GM21390 (cell line): Measurements from ENCODE around the gene AMIGO1.

ENCODE experiments used
- ATAC-seq: cut with Tn5 transposase; IDR thresholded peaks from one replicate; pipeline ENCODE4 v1.9.1; 2021; ENCODE audit not compliant: unreplicated experiment

The AMIGO1 gene, protein sequence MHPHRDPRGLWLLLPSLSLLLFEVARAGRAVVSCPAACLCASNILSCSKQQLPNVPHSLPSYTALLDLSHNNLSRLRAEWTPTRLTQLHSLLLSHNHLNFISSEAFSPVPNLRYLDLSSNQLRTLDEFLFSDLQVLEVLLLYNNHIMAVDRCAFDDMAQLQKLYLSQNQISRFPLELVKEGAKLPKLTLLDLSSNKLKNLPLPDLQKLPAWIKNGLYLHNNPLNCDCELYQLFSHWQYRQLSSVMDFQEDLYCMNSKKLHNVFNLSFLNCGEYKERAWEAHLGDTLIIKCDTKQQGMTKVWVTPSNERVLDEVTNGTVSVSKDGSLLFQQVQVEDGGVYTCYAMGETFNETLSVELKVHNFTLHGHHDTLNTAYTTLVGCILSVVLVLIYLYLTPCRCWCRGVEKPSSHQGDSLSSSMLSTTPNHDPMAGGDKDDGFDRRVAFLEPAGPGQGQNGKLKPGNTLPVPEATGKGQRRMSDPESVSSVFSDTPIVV

DNA sequence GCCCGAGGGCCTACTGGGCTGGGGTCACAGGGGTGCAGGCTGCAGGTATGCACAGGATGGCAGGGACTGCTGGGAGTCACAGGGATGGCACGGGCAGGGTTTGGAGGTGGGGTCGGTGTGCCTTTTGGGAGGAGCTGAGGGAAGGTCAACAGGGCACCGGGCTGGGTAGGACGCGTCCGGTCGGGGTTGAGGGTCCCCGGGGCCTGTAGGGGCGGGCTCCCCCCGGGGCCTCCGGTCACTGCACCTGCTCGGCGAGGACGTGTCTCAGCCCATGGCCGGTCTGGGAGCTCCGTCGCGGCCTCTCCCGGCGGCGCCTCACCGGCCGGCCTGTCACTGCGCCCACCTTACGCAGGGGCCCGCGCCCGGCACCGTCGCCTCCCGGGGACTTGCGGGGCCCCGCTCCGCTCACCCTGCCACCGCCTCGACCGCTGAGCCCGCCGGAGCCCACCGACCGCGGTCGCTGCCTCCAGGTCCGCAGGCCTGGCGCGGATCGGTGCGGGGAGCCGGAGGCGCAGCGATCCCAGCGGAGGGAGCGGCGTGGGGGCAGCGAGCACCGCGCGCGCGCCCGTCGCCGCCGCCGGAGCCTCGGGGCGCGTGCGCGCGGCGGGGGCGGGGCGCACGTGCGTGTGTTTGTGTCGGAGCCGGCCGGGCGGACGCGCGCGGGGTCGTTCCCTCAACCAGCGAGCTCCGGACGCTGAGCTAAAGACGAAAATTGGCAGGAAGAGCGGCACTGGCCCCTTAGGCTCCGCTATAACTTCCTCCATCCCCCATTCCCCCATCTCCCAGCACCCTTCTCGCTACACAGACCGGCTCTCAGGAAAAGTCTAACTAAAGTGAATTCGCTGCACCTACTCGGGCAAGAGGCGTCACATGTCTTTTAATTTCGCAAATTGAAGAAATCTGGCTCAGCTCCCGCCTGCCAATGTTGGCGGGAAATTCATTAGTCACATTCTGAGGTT is at the start of gene AMIGO1:
Gene AMIGO1 (minus strand): TSS at position 552 of the 959 bp plus-strand sequence. CDS start 815 bp downstream, outside the sequence.
- peak; percentile 59 for ATAC-seq

DNA sequence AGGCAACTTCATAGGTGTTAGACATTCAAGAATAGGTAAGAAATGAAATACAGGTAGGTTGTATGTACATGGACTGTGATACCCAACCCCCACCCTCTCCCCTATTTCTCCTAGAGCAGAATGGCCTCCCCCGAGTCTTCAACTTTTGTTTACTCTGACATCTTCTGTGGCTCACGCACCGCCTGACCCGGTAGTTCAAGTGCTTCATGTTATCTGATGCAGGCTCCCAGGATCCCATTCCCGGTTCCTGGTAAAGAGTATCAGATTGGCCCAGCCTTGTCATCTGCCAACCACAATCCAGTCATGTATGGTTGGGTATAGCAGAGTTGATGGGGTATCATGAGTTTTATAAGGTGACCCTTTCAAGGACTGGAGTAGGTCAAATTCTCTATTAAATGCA is 48.0 kb upstream of the AMIGO1 start:
- ATAC-seq, result no peak

DNA sequence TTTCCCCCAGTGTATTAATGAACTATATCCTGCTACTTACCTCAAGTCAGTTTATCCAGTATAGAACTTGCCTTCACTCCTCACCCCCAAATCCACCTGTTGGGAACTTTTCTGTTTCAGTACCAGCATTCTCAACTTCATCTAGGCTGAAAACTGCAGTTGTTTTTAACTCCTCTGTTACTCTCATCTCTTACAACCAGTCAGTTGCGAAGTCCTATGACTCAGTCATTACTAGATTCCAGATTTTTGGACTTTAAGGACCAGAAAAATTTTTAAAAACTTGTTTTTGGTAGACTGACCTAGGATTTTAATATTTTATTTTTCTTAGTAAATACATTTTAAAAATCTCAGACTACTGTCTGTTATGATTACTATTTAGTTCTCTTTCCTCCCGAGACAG is 47.0 kb upstream of the AMIGO1 start:
- no peak for ATAC-seq

DNA sequence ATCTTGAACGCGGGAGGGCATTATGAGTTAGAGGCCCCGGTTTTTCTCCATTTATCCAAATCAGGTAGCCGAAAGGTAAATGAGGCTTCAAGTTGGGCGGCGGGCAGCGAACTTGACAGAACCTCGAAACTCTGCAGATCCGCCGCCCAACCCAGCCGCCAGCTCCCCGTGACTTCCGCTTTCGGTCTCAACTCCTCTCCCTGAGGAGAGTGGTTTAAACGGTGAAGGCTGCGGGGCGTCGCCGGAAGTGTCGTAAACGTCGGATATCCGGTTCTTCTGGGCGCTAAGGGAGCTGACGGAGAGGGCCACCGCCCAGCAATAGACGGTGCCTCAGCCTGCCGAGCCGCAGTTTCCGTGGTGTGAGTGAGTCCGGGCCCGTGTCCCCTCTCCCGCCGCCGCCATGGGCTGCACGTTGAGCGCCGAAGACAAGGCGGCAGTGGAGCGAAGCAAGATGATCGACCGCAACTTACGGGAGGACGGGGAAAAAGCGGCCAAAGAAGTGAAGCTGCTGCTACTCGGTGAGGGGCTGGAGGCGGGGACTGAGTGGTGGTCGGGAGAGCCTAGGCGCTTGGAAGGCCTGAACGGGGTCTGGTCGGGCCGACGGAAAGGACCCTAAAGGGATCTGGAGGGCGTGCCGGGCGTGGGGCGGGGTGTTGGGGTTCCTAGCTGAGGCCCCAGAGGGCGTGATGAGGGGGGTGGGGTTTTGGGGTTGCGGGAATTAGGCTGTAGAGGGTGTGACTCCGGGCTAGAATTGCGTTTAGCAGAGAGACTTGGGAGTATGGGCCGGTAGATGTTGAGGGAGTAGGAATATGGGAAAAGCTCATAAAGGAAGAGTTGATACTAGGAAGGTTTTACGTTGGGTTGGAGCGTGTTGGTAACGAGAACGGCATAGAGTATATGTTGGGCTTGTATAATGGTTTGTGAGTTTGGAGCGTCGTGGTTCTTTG is 39.1 kb upstream of the AMIGO1 start, which contains the start of gene GNAI3:
Gene GNAI3 (plus strand): TSS at position 295 of the 947 bp plus-strand sequence. CDS start 106 bp downstream, at position 401.
- ATAC-seq, result peak; percentile 85

DNA sequence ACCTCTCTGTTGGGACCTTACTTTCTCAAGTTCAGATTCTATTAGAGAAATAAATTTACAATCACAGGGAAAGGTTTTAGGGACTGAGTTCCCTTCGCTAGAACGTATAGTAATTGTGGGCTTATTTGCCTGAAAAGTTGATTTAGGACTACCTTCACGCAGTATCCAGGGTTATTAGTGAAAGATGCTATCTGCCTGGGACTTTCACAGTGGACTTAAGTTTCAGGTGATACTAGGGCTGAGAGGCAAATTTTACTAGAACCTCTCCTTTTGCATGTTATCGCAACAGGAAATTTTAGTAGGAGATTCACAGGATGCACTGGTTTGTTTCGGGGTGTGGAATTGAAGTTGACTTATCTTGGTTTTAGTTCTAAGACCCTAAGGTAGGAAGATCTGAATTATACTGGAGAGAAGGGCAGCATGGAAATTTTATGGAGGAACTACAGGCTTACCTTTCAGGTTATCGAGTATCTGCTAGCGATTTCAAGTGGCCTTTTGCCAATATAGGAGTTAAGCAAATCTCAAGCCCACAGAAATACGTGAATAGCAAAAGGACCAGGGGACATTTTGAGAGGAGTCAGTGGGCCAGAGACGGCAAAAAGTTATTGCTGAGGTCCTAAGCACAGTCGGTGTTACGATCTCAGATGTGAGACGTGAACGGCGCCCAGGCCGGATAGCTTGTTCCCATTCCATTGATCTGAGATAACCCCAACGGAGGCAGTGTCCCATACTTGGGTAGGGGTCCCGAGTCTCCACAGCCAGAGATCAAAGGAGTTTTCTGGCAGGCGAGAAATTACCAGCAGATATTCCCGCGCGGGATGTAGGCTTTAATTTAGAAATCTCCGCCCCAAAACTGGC is 38.2 kb upstream of the AMIGO1 start:
- peak; percentile 4 for ATAC-seq

DNA sequence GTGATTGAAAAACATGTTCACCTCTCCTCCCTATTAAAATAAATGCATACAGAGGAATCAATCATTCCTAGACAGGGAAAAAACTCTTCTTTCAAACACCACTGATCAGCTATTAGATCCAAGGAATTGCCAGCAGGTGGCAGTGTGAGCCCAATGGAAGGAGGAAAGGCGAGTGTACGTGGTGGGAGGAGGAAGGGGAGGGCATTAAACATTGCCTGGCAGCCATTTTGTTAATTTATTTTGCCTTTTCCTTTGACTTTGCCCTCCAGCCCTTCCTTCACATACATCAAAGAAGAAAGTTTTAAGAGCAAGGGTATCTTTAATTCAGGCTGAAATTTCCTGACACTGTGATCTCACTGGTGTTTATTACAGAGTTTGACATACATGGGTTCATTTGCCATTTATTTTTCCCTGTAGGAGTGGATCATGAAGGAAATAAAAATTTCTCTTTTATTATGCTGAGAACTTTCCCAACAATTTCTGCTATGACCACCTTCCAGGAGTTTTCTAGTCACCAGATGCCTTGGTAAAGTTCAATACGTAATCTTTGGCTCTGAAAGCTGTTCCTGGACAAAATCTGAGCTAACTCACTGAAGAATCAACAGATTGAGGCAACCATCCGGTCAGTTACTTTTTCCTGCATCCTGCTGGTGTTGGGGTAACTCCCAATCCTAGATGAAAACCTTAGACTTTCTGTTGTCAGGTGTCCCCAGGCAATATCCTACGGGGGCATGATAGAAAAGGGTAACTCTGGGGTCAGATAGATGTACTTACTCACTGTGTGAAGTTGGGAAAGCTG is 37.0 kb upstream of the AMIGO1 start:
- ATAC-seq, result peak; percentile 50

DNA sequence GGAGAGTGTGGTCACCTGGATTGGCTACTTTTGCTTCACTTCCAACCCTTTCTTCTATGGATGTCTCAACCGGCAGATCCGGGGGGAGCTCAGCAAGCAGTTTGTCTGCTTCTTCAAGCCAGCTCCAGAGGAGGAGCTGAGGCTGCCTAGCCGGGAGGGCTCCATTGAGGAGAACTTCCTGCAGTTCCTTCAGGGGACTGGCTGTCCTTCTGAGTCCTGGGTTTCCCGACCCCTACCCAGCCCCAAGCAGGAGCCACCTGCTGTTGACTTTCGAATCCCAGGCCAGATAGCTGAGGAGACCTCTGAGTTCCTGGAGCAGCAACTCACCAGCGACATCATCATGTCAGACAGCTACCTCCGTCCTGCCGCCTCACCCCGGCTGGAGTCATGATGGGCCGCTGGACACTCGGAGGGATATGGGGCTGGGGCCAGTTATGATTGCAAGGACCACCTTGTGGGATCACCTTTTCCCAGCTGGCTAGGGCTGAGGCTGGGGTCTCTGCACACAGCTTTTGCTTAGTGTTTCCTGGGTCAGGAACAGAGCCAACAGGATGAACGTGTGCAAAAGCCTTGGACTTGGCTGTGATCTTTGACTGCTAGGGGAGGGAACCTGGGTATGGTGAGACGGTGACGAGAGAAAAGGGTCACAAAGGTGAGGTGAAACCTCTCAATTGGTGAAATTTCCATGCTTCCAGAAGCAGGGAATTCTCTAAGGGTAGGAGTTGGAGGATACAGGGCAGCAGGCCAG is 34.6 kb upstream of the AMIGO1 start:
- ATAC-seq, result no peak

DNA sequence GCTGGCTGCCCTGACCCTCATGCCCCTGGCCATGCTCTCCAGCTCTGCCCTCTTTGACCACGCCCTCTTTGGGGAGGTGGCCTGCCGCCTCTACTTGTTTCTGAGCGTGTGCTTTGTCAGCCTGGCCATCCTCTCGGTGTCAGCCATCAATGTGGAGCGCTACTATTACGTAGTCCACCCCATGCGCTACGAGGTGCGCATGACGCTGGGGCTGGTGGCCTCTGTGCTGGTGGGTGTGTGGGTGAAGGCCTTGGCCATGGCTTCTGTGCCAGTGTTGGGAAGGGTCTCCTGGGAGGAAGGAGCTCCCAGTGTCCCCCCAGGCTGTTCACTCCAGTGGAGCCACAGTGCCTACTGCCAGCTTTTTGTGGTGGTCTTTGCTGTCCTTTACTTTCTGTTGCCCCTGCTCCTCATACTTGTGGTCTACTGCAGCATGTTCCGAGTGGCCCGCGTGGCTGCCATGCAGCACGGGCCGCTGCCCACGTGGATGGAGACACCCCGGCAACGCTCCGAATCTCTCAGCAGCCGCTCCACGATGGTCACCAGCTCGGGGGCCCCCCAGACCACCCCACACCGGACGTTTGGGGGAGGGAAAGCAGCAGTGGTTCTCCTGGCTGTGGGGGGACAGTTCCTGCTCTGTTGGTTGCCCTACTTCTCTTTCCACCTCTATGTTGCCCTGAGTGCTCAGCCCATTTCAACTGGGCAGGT is 33.9 kb upstream of the AMIGO1 start:
- no peak for ATAC-seq

DNA sequence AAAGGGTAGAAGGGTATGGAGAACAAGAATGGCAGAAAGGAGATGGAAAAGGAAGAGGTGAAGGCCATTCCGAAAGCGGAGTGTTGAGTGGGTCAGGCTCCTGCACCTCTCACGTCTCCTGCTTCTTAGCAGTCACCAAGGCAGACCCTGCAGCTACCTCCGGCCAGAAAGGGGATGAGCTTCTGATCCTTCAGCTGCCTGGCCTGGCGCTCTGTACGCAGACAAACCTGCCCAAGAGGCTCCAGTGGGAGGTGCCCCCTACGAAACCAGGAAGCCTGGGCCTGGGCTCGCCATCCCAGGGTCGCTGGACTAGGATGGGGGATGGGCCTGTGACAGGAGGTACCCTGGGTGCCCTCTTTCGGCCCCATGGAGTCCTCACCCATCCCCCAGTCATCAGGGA is 33.1 kb upstream of the AMIGO1 start:
- ATAC-seq, result no peak

DNA sequence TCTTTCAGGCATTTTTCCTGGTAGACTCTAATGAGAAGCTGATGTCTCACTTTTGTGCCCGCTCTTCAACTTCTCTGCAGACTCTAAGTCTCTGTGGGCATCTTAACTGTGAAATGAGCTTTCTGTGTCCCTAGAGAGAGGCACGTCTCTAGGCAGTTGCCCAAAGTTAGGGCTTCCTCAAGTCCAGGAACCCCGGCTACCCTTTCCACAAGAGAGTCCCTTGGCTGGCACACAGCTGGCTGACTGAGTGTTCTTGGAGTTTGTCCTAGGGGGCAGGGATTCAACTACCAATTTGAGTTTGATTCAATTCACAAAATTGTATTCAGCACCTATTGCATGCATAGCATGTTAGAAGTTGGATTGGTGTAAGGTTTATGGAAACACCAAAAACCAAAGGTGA is 31.6 kb upstream of the AMIGO1 start:
- ATAC-seq, result no peak

DNA sequence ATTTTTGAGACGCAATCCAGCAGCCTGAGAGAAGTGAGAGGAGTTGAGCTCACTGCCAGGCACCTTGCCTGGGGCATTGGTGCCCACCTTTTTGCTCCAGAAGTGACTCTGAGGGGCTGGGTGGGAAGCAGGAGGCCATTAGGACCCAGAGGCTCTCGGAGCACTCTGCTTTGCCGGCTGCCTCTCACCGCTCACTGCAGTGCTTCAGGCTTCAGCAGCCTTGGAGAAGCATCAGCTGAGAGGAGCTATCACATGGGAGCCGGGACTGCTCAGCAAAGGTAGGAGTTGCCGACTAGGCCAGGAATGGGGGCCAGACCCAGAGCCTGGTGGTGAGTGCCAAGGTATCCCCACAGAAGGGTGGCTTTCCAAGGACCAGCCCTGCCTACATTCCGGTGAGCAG is 30.1 kb upstream of the AMIGO1 start, which contains the start of gene GPR61:
Gene GPR61 (plus strand): TSS at position 197 of the 400 bp plus-strand sequence. CDS start 3,151 bp downstream, outside the sequence.
- no peak for ATAC-seq

DNA sequence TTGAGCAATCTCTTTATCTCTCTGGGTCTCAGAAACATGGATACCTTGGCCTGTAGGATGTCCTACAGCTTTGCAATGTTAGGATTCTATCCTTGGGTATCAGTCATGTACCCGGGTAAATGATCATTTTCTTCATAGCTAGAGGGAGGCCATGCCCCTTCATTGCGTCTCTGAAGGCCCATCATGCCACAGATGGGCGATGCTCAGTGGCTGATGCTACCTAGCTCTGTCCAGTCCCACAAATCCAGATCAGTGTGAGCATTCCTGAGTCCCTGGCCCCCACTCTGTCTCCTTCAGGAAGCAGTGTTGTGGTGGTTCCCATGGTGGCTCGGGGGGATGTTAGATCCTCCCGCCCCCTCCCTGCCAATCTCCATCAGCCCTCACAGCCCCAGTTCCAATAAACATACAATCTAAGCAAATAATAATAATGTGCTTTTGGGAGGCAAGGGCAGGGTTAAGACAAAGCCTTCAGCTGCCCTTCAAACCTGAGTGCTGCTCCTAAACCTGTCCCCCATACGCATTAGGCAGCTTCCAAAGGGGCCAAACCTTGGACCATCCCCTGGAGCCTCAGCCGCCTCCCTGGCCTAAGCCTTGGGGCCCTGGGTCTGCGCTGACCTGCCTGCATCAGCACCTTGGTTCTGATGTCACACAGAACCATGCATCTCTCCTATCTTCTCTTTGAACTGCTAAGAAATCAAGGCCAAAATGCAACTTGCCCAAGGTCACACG is 29.5 kb upstream of the AMIGO1 start:
- ATAC-seq, result no peak

DNA sequence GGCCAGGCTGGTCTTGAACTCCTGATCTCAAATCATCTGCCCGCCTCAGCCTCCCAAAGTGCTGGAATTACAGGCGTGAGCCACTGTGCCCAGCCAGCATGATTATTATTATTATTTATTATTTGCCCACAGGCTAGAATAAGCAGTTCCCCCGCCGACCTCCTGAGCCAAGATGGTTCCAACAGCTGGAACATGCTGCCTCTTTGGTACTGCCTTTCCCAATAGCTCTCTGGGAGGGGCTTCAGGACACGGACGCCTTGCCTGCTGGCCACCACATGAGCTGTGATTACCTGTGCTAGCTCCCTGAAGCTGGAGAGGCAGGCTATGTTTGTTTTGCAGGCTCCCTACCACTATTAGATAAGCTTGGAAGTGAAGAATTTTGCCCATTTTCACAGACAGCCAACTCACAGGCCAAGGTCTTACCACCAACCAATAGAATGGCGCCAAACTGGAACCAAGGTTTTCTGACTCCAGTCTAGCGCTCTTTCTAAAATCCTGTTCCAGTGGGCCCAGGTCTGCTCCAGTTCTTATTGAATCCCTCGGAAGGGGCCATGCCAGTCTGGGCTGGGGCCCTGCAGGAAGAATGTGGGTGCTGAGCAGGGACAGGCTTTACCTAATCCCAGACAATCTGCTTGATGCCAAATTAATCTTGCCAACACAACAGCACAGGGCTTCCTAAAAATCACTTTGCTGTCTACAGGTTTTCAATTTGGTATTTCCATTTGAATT is 28.1 kb upstream of the AMIGO1 start:
- no peak for ATAC-seq

DNA sequence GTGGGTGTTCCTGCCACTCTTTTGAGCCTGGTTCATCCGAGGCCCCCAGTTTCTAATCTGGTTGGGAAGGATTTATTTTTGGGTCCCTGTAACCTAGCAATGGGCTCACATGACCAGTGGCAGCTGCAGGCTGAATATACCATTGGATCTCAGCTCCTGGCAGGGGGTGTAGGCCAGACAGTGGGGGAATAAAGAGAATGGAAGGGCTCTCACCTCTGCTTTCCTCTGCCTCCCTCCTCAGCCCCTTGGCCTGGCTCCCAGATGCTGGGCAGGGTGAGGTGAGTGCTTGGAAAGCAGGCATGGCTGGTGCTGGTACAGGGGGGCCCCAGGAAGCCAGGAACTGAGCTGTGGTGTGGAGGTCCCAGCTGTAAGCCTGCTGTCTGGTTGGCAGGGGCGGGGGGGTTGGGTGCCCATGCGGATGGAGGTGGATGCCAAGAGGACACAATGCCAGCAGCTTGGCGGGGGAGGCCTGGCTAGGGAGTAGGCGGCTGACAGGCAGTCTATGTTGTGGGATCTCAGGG is 26.5 kb upstream of the AMIGO1 start:
- no peak for ATAC-seq

DNA sequence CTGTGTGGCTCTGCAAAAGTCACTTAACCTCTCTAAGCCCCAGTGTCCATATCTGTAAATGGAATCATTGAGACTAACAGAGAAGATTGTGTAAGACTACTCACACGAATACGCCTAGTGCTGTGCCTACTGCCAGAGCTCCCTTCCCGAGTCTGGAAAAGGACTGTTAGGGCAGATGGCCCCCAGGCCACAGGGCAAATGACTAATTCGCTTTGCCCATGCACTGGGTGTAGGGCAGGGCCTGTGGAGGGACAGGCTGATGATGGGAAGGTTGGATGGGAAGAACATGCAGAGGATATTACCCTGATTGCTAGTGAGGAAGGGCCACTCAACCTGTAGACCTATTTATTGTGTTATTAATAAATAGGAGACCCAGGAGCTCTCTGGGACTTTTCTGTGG is 26.0 kb upstream of the AMIGO1 start:
- no peak for ATAC-seq
